OCI-LY1 (cell line): ENCODE results near the gene CDH23.

Experiments used
- H2AFZ ChIP-seq: fragments of 200-600 bp; sonication (generic), shearing (Covaris generic); 2 replicates; pipeline ENCODE4 v1.6.0; 2014; ENCODE audit warnings: antibody characterized with exemption, mild to moderate bottlenecking, low read length
- H3F3A ChIP-seq: fragments of 200-600 bp; sonication (generic), shearing (Covaris generic); 2 replicates; pipeline ENCODE4 v1.6.0; 2014; ENCODE audit warnings: mild to moderate bottlenecking, antibody characterized with exemption, low read length, moderate library complexity; ENCODE audit not compliant: insufficient read depth
- H3K27ac ChIP-seq: fragments of 200-600 bp; sonication (generic); 2 replicates; pipeline ENCODE4 v1.5.1; 2014; ENCODE audit warnings: low read length, mixed run types, mild to moderate bottlenecking, low read depth; ENCODE audit not compliant: poor library complexity, severe bottlenecking
- H3K27me3 ChIP-seq: fragments of 200-600 bp; sonication (generic); 2 replicates; pipeline ENCODE4 v1.6.0; 2014; ENCODE audit warnings: antibody characterized with exemption, mild to moderate bottlenecking, low read length, moderate library complexity; ENCODE audit not compliant: insufficient read depth
- H3K36me3 ChIP-seq: fragments of 200-600 bp; sonication (generic); 2 replicates; pipeline ENCODE4 v1.6.1; 2014; ENCODE audit warnings: mild to moderate bottlenecking, antibody characterized with exemption, low read length, moderate library complexity, mixed read lengths; ENCODE audit not compliant: insufficient read depth
- H3K4me1 ChIP-seq: fragments of 200-600 bp; sonication (generic); 2 replicates; pipeline ENCODE4 v1.5.1; 2014; ENCODE audit warnings: mild to moderate bottlenecking, low read length, moderate library complexity; ENCODE audit not compliant: insufficient read depth, severe bottlenecking
- H3K4me2 ChIP-seq: fragments of 200-600 bp; sonication (generic), shearing (Covaris generic); 2 replicates; pipeline ENCODE4 v1.6.1; 2014; ENCODE audit warnings: low read length
- H3K4me3 ChIP-seq: fragments of 200-600 bp; sonication (generic); 2 replicates; pipeline ENCODE4 v1.5.1; 2014; ENCODE audit warnings: low read length, low read depth, mild to moderate bottlenecking, mixed read lengths; ENCODE audit not compliant: poor library complexity, severe bottlenecking
- H3K79me2 ChIP-seq: fragments of 200-600 bp; shearing (Covaris generic); 2 replicates; pipeline ENCODE4 v1.6.1; 2016; ENCODE audit warnings: mixed run types, low read length, mixed read lengths; ENCODE audit not compliant: insufficient read depth
- H3K9ac ChIP-seq: fragments of 200-600 bp; sonication (generic), shearing (Covaris generic); 2 replicates; pipeline ENCODE4 v1.6.1; 2014; ENCODE audit warnings: mild to moderate bottlenecking, low read length, mixed read lengths
- H3K9me2 ChIP-seq: fragments of 200-600 bp; sonication (generic), shearing (Covaris generic); 2 replicates; pipeline ENCODE4 v1.6.1; 2014; ENCODE audit warnings: low read depth, mild to moderate bottlenecking, low read length, mixed read lengths
- H3K9me3 ChIP-seq: fragments of 200-600 bp; shearing (Covaris generic); 2 replicates; pipeline ENCODE4 v1.6.1; 2014; ENCODE audit warnings: low read length, mixed read lengths
- H4K20me1 ChIP-seq: fragments of 200-600 bp; sonication (generic), shearing (Covaris generic); 2 replicates; pipeline ENCODE4 v1.6.0; 2016; ENCODE audit warnings: mild to moderate bottlenecking, low read length; ENCODE audit not compliant: insufficient read depth
- EZH2 ChIP-seq: fragments of 200-600 bp; sonication (generic), shearing (Covaris generic); IDR thresholded peaks from 2 replicates; pipeline ENCODE4 v1.8.0; 2017; ENCODE audit warnings: borderline replicate concordance, mixed run types, mild to moderate bottlenecking, antibody characterized with exemption, low read length, moderate library complexity, mixed read lengths
- TF ChIP-seq, protein P1 (sequence below): fragments of 200-600 bp; sonication (generic), shearing (Covaris generic); IDR thresholded peaks from 2 replicates; pipeline ENCODE4 v1.5.1; 2017; ENCODE audit warnings: mild to moderate bottlenecking, antibody characterized with exemption, low read length, moderate library complexity, mixed read lengths

CDH23 gene

DNA sequence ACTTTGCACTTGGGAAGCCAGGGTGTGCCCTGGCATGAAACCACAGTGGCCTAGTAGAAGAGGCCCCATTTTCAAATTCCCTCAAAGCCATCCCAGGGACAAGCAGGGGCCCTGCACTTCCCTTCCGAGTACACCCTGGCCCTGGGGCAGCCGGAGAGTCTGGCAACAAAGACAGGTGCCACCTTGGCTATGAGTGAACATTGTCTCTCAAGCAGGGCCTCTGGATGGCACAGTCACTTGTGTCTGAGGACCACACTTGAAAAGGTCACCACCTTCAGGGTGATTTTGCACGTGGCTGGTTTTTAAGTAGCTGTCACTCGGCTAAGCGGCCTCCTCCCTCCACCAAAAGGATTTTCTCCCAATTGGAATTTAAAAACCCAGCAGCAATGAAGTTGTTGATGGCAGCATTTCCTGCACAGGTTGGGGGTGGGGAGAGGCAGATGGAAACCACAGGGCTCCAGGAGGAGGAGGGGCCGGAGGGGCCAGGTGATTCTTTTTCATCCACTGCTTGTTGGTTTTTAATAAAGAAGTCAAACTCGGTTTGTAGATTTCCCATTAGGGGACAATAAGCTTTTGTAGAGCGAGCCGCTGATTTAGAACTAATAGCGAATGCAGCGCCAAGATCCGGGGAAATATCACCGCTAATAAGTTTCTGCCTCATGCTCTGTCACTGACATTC lies 289.0 kb downstream of the CDH23 start:
- TF ChIP-seq EZH2, result no peak
- TF ChIP-seq, protein P1, sequence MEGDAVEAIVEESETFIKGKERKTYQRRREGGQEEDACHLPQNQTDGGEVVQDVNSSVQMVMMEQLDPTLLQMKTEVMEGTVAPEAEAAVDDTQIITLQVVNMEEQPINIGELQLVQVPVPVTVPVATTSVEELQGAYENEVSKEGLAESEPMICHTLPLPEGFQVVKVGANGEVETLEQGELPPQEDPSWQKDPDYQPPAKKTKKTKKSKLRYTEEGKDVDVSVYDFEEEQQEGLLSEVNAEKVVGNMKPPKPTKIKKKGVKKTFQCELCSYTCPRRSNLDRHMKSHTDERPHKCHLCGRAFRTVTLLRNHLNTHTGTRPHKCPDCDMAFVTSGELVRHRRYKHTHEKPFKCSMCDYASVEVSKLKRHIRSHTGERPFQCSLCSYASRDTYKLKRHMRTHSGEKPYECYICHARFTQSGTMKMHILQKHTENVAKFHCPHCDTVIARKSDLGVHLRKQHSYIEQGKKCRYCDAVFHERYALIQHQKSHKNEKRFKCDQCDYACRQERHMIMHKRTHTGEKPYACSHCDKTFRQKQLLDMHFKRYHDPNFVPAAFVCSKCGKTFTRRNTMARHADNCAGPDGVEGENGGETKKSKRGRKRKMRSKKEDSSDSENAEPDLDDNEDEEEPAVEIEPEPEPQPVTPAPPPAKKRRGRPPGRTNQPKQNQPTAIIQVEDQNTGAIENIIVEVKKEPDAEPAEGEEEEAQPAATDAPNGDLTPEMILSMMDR, result no peak

DNA sequence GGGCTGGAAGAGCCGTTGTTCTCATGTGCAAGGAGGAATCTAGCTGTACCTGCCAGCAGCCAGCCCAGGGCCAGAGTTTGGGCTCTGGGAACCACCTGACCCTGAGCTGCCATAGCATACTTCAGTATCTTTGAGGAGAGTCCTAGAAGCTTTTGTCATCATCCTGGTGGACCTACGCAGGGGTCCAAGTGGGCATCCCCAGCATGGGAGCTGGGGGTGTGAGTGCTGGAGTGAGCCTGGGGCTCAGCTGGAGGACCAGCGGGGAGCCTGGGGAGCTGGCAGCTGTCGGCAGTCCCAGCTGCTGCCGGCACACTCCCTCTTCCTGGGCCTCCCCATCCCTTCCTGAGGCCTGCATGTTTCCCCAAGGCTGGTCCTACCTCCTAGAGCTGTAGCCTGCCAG lies 290.4 kb downstream of the CDH23 start:
- H4K20me1 ChIP-seq, result no peaks in the 10 kb centered on the region
- no peak overlapping the region for H3K9ac ChIP-seq
- no peaks in the 10 kb centered on the region for H3K36me3 ChIP-seq

More for the DNA sequence above, 289.0 kb downstream of the CDH23 start:
- Histone ChIP-seq H3K36me3 (no peaks in the 10 kb centered on the region), H3K9me2 (no peaks in the 10 kb centered on the region), H3K27me3 (no peaks in the 10 kb centered on the region), H3K4me3 (no peak overlapping the region), H3K9ac (no peak overlapping the region), H3K27ac (no peak overlapping the region), H4K20me1 (no peaks in the 10 kb centered on the region), H3F3A (0 out of 2 replicates have a peak, but pooled peaks cover 3% of the 10 kb centered on the region), H3K4me2 (no peak overlapping the region), H3K4me1 (no peaks in the 10 kb centered on the region), H3K79me2 (no peaks in the 10 kb centered on the region), H2AFZ (no peak overlapping the region), H3K9me3 (no peaks in the 10 kb centered on the region)

DNA sequence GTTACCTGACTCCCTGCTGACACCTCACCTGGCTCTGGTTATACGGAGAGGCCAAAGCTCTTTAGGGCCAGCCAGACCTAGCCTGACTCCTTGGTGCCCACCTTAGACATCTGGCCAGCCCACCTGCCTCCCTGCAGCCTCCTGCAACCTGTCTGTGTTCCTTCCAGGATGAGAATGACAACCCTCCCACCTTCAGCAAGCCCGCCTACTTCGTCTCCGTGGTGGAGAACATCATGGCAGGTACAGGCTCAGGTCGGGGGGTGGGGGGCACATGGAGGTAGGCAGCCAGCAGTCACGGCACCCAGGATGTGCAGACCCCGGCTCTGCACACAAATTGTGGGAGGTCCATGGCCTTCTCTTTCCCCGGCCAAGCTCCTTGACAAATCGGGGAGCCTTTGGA lies 290.8 kb downstream of the CDH23 start:
- Histone ChIP-seq H3K9ac (no peak overlapping the region), H3K9me2 (no peaks in the 10 kb centered on the region), H3K36me3 (no peaks in the 10 kb centered on the region), H3K79me2 (no peaks in the 10 kb centered on the region), H3K27ac (no peak overlapping the region), H3K4me2 (no peak overlapping the region), H3K27me3 (no peaks in the 10 kb centered on the region; the same call in 1 of the 2 replicates), H3K4me3 (no peak overlapping the region), H2AFZ (no peak overlapping the region), H3K9me3 (no peaks in the 10 kb centered on the region), H3F3A (0 out of 2 replicates have a peak, but pooled peaks cover 3% of the 10 kb centered on the region), H3K4me1 (no peaks in the 10 kb centered on the region), H4K20me1 (no peaks in the 10 kb centered on the region)
- TF ChIP-seq, protein P1, result no peak
- no peak for TF ChIP-seq EZH2

More for the DNA sequence above, 290.4 kb downstream of the CDH23 start:
- no peak for TF ChIP-seq EZH2
- TF ChIP-seq, protein P1, result no peak
- Histone ChIP-seq H3K4me3 (no peak overlapping the region), H3K9me3 (no peaks in the 10 kb centered on the region), H3K27me3 (no peaks in the 10 kb centered on the region; the same call in 1 of the 2 replicates), H2AFZ (no peak overlapping the region), H3K4me1 (no peaks in the 10 kb centered on the region), H3F3A (0 out of 2 replicates have a peak, but pooled peaks cover 3% of the 10 kb centered on the region), H3K27ac (no peak overlapping the region), H3K4me2 (no peak overlapping the region), H3K9me2 (no peaks in the 10 kb centered on the region), H3K79me2 (no peaks in the 10 kb centered on the region)
